PC-3 (cell line): ENCODE data around the gene MYO18A.

Experiments
- EZH2 ChIP-seq: fragments of 300-600 bp; sonication (generic); IDR thresholded peaks from one replicate; pipeline ENCODE4 v1.6.1; 2017; ENCODE audit warnings: antibody characterized with exemption, mild to moderate bottlenecking, low read length; ENCODE audit not compliant: unreplicated experiment
- EZH2phosphoT487 ChIP-seq: fragments of 300-600 bp; sonication (generic); IDR thresholded peaks from 2 replicates; pipeline ENCODE4 v1.6.1; 2018; ENCODE audit warnings: mild to moderate bottlenecking, antibody characterized with exemption, low read length, borderline replicate concordance
- TF ChIP-seq, protein P1 (sequence below): fragments of 300-600 bp; sonication (generic); conservative IDR thresholded peaks from 2 replicates; pipeline ENCODE4 v1.5.1; 2017; ENCODE audit warnings: antibody characterized with exemption, low read depth, mild to moderate bottlenecking, low read length

DNA sequence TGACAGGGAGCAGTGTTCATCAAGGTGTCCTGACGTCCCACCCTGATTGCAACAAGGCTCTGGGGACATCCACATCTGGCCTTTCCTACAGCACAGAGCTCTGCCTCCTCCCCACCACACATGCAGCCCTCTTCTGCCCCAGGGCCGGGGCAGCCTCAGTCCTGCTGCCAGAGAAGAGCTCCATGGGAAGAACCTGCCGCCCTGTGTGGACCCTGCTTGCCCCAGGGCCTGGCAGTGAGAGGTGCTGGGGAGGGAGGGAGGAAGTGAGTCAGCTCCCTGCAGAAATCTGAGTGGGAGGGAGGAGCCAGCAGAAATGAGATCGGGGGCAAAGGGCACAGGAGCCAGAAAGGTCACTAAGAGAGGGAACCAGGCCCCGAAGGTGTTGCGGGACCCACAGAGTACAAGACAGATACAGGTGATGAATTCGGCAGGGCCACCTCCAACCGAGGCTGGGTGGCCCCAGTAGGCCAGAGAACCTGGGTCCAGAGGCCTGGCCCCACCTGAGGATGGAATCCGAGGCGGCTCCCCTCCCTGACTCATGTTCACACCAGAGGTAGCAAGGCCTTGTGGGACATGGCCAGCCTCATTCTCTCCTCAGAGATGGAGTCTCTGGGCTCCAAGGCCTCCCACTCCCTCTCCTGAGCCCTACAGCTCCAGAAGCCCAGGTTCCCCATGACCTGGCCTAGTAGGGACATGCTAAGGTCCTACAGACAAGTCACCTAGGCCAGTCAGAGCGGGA is 24.8 kb downstream of the MYO18A start:
- TF ChIP-seq, protein P1, sequence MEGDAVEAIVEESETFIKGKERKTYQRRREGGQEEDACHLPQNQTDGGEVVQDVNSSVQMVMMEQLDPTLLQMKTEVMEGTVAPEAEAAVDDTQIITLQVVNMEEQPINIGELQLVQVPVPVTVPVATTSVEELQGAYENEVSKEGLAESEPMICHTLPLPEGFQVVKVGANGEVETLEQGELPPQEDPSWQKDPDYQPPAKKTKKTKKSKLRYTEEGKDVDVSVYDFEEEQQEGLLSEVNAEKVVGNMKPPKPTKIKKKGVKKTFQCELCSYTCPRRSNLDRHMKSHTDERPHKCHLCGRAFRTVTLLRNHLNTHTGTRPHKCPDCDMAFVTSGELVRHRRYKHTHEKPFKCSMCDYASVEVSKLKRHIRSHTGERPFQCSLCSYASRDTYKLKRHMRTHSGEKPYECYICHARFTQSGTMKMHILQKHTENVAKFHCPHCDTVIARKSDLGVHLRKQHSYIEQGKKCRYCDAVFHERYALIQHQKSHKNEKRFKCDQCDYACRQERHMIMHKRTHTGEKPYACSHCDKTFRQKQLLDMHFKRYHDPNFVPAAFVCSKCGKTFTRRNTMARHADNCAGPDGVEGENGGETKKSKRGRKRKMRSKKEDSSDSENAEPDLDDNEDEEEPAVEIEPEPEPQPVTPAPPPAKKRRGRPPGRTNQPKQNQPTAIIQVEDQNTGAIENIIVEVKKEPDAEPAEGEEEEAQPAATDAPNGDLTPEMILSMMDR = no peak
- TF ChIP-seq EZH2phosphoT487 (no peak), EZH2 (no peak)
